Caki2 (cell line): ENCODE data around the gene OR51V1. TPM values are rescaled to one million over a fixed set of nuclear protein-coding genes. Genes with fewer than 3 reads are reported as not detected.

Experiments used
- DNase-seq: peaks from one replicate; pipeline ENCODE4 v3.0.0-alpha.2; 2015; ENCODE audit warnings: low read depth
- in situ Hi-C: cut with HindIII; loops from 2 replicates; pipeline ENCODE4 v1.10.0; 2016; ENCODE audit warnings: low sequenced_read_pairs, low pct_unique_long_range_greater_than_20kb, mixed read lengths
- total RNA-seq: library from RNA; depleted of rRNA; stranded (reverse); fragments of >200 nt; shearing (Covaris generic); gene quantifications from 2 replicates; pipeline ENCODE4 v1.2.3, GENCODE V29; 2014; ENCODE audit warnings: low replicate concordance

Gene OR51V1
- total RNA-seq, 1 experiment from 2014 or later, result not detected

- in situ Hi-C loops, result no loop called here
- no peak for DNase-seq
Measured at GRCh38 chr11:5232821-5233220, 32.3 kb upstream of the OR51V1 start.

GRCh38 chr11:5232176-5232575 lies 31.7 kb upstream of the OR51V1 start:
- in situ Hi-C loops, result no loop called here
- no peak for DNase-seq

GRCh38 chr11:5231111-5231510 lies 30.6 kb upstream of the OR51V1 start:
- in situ Hi-C loops, result no loop called here
- DNase-seq, result no peak

- in situ Hi-C loops, result no loop called here
- DNase-seq, result no peak
Measured at GRCh38 chr11:5230266-5230665, 29.8 kb upstream of the OR51V1 start.

GRCh38 chr11:5229796-5230195 lies 29.3 kb upstream of the OR51V1 start:
- no peak for DNase-seq
- in situ Hi-C loops, result no loop called here

GRCh38 chr11:5229356-5229755 lies 28.9 kb upstream of the OR51V1 start:
- DNase-seq, result no peak
- in situ Hi-C loops, result no loop called here

- no peak for DNase-seq
- in situ Hi-C loops, result no loop called here
Measured at GRCh38 chr11:5228124-5228523, 27.6 kb upstream of the OR51V1 start.

- in situ Hi-C loops, result no loop called here
- no peak for DNase-seq
Measured at GRCh38 chr11:5227681-5228080, 27.2 kb upstream of the OR51V1 start.

- no peak for DNase-seq
- in situ Hi-C loops, result no loop called here
Measured at GRCh38 chr11:5226732-5227310, 26.3 kb upstream of the OR51V1 start, which contains the start of gene HBB. Gene HBB (minus strand): TSS chr11:5227071. CDS start chr11:5227021, 50 bp downstream.

GRCh38 chr11:5225480-5225871 lies 25.0 kb upstream of the OR51V1 start:
- in situ Hi-C loops, result no loop called here
- DNase-seq, result no peak

GRCh38 chr11:5224538-5225479 lies 24.3 kb upstream of the OR51V1 start:
- no peak for DNase-seq
- in situ Hi-C loops, result no loop called here

GRCh38 chr11:5223686-5224085 lies 23.2 kb upstream of the OR51V1 start:
- in situ Hi-C loops, result no loop called here
- no peak for DNase-seq

- in situ Hi-C loops, result no loop called here
- DNase-seq, result no peak
Measured at GRCh38 chr11:5223146-5223545, 22.7 kb upstream of the OR51V1 start.

- no peak for DNase-seq
- in situ Hi-C loops, result no loop called here
Measured at GRCh38 chr11:5210376-5210885, 9.9 kb upstream of the OR51V1 start.

- peak; percentile 44 for DNase-seq
- in situ Hi-C loops, result no loop called here
Measured at GRCh38 chr11:5204787-5205186, 4.3 kb upstream of the OR51V1 start.

GRCh38 chr11:5203366-5203765 lies 2.9 kb upstream of the OR51V1 start:
- DNase-seq, result no peak
- in situ Hi-C loops, result no loop called here

GRCh38 chr11:5198285-5198684 lies 2.2 kb downstream of the OR51V1 start:
- in situ Hi-C loops, result no loop called here
- no peak for DNase-seq

GRCh38 chr11:5197536-5197935 lies 2.9 kb downstream of the OR51V1 start:
- in situ Hi-C loops, result no loop called here
- no peak for DNase-seq

GRCh38 chr11:5196731-5197130 lies 3.8 kb downstream of the OR51V1 start:
- in situ Hi-C loops, result no loop called here

More at GRCh38 chr11:5196731-5197130, 3.8 kb downstream of the OR51V1 start:
- no peak for DNase-seq
